ENCODE measurements around the gene SLC38A10. TPM values are rescaled to one million over a fixed set of nuclear protein-coding genes. Genes with fewer than 3 reads are reported as not detected.

SLC38A10 gene
- total RNA-seq, 1 experiment from 2014 or later = 43.8 TPM

GRCh38 chr17:81233811-81234505, 61.1 kb downstream of the SLC38A10 start:
- no peak overlapping the region for H3K4me2 ChIP-seq (ENCODE audit: insufficient read depth, insufficient read length, low read length)
- H2BK20ac ChIP-seq (ENCODE audit: low read depth, low read length, poor library complexity, severe bottlenecking) = no peak overlapping the region
- H2BK5ac ChIP-seq (ENCODE audit: insufficient read length, low read length) = no peak overlapping the region
- Mint-ChIP-seq H3K27ac (no peak overlapping the region), H3K27me3 (ENCODE audit: low read depth) (no peaks in the 10 kb centered on the region), H3K9me3 (no peaks in the 10 kb centered on the region; a peak in 1 of 5 replicates), H3K4me1 (peaks cover 6 to 7% of the 10 kb centered on the region in 2 experiments), H3K4me3 (no peak overlapping the region), H3K36me3 (ENCODE audit: insufficient read depth in 1 of 3, low read depth in 3 of 3) (peaks cover 11 to 14% (median 14%) of the 10 kb centered on the region in 3 experiments)
- H3T11ph ChIP-seq (ENCODE audit: low read length) = no peak overlapping the region
- no peaks in the 10 kb centered on the region for H3K79me1 ChIP-seq (ENCODE audit: insufficient read depth, low read depth, low read length, poor library complexity, severe bottlenecking)
- no peak overlapping the region for H3K4ac ChIP-seq (ENCODE audit: low read depth, low read length)
- H3K27ac ChIP-seq (ENCODE audit: insufficient read length, low read depth, low read length) = no peak overlapping the region
- H2BK15ac ChIP-seq (ENCODE audit: low read depth, low read length) = no peak overlapping the region
- no peak overlapping the region for H3K23ac ChIP-seq (ENCODE audit: insufficient read length, low read depth, low read length)
- H3K4me1 ChIP-seq (ENCODE audit: insufficient read depth, low read length) = no peaks in the 10 kb centered on the region
- no peak overlapping the region for H3K56ac ChIP-seq (ENCODE audit: insufficient read length, low read depth, low read length)
- TF ChIP-seq CTCF (conservative IDR thresholded peaks at IDR 0.05) = no peak
- H3K27me3 ChIP-seq (ENCODE audit: insufficient read depth, low read length) = no peaks in the 10 kb centered on the region
- peaks cover 4% of the 10 kb centered on the region for H3K79me2 ChIP-seq (ENCODE audit: insufficient read depth, low read length)
- H2AFZ ChIP-seq (ENCODE audit: low read length) = no peak overlapping the region
- no CpG with 5 or more reads among the region's 21 CpGs for WGBS (ENCODE audit: extremely low coverage, insufficient read length, low lambda C conversion rate)
- no peak overlapping the region for H3K9ac ChIP-seq (ENCODE audit: extremely low read depth, insufficient read length, low read length)
- DNase-seq = no peak
- no peaks in the 10 kb centered on the region for H4K20me1 ChIP-seq (ENCODE audit: control insufficient read depth, insufficient read depth, insufficient read length)
- H3K18ac ChIP-seq (ENCODE audit: insufficient read length, low read depth, low read length) = no peak overlapping the region
- H4K91ac ChIP-seq (ENCODE audit: insufficient read length, low read depth, low read length) = no peak overlapping the region
- peaks cover 6% of the 10 kb centered on the region for H3K23me2 ChIP-seq (ENCODE audit: insufficient read length, low read depth, low read length, poor library complexity, severe bottlenecking)
- H3K14ac ChIP-seq (ENCODE audit: insufficient read depth, low read length) = no peak overlapping the region
- H3K9me3 ChIP-seq (ENCODE audit: control insufficient read depth, low read depth, low read length) = no peaks in the 10 kb centered on the region
- no peak overlapping the region for H2BK12ac ChIP-seq (ENCODE audit: insufficient read length, low read depth, low read length)
- H4K8ac ChIP-seq (replicated peaks; ENCODE audit: insufficient read length, low read depth, low read length) = no peak overlapping the region
- no peak overlapping the region for H2AK5ac ChIP-seq (ENCODE audit: insufficient read length, low read length)
- H4K5ac ChIP-seq (ENCODE audit: insufficient read length, low read depth, low read length) = no peak overlapping the region
- no peak overlapping the region for H2BK120ac ChIP-seq (ENCODE audit: low read depth, low read length, poor library complexity, severe bottlenecking)

Measured in H9 (cell line).